NCI-H1092 (cell line): ENCODE measurements around the gene AOPEP.

Experiments
- DNase-seq: peaks from one replicate; lab custom pipeline; 2025; lab: John Stamatoyannopoulos, UW

Gene AOPEP

DNA sequence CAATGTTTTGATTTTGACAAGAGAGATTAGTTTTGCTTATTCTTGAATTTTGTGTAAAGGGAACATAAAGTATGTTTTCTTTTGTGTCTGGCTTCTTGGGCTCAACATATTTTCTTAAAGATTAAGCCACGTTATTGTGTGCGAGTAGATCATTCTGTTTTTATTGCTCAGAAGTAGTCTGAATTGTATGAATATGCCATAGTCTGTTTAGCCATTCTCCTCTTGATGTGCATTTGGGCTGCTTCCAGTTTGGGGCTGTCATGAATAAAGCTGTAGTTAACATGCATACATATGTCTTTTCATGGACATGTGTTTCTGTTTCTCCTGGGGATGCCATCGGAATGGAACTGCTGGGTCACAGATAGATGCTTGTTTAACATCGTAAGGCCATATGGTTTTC, 392.1 kb downstream of the AOPEP start:
- DNase-seq = no peak

GRCh38 chr9:95120781-95121370, 394.4 kb downstream of the AOPEP start:
- DNase-seq = no peak

- no peak for DNase-seq
These were observed 398.3 kb downstream of the AOPEP start for GRCh38 chr9:95124582-95125367.

DNA sequence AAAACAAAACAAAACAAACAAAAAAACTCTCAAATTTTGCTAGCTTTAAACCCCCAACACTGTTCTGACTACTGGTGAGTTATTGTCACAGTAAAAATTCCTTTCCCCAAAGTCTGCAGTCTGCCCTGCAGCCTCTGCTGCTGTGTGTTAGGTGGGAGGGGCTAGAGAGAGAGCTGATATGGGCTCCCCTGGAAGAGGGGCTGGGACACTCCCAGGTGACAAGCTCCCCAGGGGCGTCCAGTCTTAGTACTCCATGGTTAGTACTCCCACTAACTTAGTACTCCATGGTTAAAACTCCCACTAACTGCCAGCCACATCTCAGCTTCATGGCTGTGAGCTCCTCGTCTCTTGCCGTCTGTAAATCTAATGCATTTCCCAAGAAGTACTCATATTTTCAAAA, 399.2 kb downstream of the AOPEP start:
- DNase-seq = no peak

DNA sequence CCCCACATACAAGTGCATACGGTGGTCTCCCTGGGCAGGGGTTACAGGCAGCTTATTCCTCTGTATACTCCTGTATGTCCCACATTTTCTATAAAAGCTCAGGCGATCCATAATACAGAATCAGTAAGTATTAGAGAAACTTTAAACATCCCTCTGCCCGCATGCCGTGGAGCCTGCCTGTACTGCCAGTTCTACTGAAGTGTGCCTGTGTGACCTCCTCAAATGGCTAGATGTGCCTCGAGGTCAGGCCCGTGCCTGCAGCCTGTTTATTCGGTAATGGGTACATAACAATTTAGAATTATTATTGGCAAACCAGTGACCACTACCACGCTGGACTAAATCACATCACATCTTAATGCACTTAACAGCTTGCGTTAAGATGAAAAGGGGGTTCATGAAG, 400.2 kb downstream of the AOPEP start:
- DNase-seq = no peak

- peak; percentile 38 for DNase-seq
These were observed 401.0 kb downstream of the AOPEP start for GRCh38 chr9:95127249-95128176.

DNA sequence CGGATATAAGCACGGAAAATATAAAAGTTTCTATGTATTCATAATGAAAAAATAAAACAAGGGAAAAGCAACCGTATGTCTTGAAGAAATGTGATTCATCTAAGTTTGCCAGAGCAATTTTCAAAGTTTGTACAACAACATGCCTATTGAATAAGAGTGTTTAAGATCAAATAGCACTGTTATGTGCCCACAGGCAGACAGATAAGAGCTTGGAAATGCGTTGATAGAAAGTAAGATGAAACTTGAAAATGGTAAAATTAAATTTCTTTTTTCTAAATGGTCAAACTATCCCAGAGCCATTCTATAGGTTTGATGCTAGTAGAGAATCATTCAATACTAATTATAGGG, 401.7 kb downstream of the AOPEP start:
- DNase-seq = no peak

- peak; percentile 11 for DNase-seq
These were observed 403.2 kb downstream of the AOPEP start for GRCh38 chr9:95129476-95130291.

DNA sequence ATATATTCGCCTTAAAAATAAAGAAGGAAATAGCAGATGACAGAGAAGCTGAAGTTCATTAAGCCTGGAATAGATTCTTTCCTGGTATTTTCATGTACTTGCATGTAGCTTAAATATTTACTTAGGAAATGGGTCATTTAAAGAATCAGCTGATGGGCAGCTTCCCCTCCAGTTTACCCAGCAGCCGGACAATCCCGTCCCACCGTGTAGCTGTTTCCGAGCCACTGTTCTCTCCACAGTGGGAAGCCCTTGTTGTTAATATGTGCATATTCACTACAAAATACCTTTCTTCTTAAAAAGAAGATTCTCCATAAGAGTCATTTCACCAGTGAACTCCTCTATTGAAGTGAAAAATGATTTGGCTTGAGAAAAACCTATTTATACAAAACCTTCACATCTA, 404.0 kb downstream of the AOPEP start:
- no peak for DNase-seq

DNA sequence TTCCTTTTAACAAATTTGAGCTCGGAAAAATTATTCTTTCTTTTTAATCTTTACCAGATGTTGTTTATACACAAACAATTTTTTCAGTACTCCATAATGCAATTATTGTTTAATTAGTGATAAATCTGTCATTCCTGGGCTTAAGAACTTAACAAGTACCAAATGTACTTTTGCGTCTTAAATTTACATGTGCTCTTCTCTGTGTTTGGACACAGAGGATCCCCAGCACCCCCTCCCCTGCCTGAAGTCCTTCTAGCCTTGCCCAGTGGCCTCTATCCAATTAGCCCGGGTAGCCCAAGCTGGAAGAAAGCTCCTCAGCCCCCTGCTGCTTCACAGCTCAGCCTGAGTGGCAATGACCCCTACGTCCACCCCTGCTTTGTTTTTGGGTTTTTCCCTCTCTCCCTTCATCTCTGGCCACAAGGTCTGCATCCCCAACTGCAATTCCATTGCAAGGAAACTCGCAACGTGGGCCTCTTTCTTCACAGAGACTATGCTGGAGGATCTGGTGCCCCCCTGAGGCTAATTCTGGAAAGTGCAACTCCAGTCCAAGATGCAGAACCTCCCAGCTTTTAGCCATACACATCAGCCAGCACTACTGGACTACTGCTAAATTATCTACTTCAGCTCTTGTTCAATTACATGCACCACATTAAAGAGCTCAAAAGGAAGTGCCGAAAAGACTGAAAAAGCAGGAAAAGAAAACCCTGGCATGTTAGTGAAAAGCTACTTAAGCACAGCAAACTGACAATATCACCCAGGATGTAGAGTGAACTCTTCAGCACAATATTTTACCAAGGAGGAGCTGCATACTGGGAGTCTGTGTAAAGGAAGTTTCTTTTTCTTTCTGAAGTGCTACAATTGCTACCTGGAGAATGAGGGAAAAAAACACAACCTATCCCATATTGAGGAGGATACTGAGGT, 404.8 kb downstream of the AOPEP start:
- DNase-seq = peak; percentile 61

DNA sequence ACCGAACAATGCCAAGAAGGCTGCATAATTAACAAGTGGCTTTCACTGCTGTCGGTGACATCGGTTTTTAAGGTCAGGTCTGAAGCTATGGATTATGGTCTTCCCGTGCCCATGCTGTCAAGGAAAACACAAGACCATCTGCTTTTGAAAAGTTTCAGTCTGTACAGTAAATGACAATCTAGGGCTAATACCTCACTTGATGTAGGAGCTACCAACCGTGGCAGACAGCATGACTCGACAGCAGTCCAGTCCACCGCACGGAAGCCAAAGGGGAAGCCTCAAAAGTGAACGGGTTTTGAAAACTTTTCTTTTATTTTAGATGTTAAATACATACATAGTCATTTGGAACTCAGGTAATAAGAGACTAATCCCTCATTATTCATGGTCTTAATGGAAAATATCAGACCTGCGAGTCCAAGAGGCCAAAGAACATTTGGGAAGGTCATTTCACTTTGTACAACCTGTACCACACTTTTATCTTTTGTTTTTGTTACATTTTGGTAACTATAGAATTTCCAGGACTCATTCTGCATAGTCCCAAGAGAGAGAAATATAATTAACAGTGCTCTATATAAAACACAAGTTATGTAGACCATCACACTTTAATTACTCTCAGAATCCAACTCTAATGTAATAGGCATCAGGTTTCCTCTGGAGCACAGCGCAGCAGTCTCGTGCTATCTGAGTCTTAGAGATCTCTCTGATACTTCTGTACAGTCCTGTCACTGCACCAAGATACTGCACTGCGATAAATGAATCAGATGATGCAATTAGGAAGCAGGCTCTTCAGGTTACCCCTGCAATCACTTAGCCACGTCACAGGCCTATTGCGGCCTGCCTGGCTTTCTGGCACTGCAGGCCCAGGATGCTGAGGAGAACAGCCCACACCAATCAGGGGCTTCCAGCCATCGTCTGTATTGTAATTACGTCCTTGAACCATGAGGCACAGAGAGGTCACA, 406.1 kb downstream of the AOPEP start:
- DNase-seq = no peak

- no peak for DNase-seq
These were observed 406.8 kb downstream of the AOPEP start for GRCh38 chr9:95133325-95133705.

- no peak for DNase-seq
These were observed 408.0 kb downstream of the AOPEP start for GRCh38 chr9:95134457-95134881.

GRCh38 chr9:95135756-95136155, 409.3 kb downstream of the AOPEP start:
- no peak for DNase-seq
